ENCODE measurements around the gene GALM. TPM values are rescaled to one million over a fixed set of nuclear protein-coding genes. Genes with fewer than 3 reads are reported as not detected.
A peak's percentile ranks its signal among the peaks of the same experiment; 100 is the strongest.

GALM gene
- total and polyA plus RNA-seq, 2 of the 8 experiments (the other 6 are each of a cell fraction or from before 2014, with no cell fraction given) = 9.9 to 13.1 TPM

- H3K79me2 ChIP-seq (ENCODE audit: control insufficient read depth in 1 of 2, insufficient read depth in 2 of 2, low read length in 2 of 2) = peaks cover 19 to 51% of the 10 kb centered on the region in 2 experiments
- peaks cover 7% of the 10 kb centered on the region; the same call in 1 of the 2 replicates for H3K23me2 ChIP-seq (ENCODE audit: low read depth, low read length)
- peak within 1 kb of the TSS; percentile 93 to 100 (median 97) for H3K4me3 ChIP-seq (ENCODE audit: extremely low read depth in 1 of 4, insufficient read depth in 2 of 4, low read depth in 3 of 4, low read length in 4 of 4)
- peak within 1 kb of the TSS; percentile 100 for H2AK5ac ChIP-seq (ENCODE audit: low read depth, low read length)
- H4K8ac ChIP-seq (ENCODE audit: extremely low read depth, insufficient read depth, low read length) = peak within 1 kb of the TSS; percentile 100
- H3K4me2 ChIP-seq (ENCODE audit: insufficient read depth in 1 of 2, low read depth in 2 of 2, low read length in 2 of 2) = peak within 1 kb of the TSS; percentile 78 to 88
- peaks cover 22 to 23% of the 10 kb centered on the region in 2 experiments for H4K20me1 ChIP-seq (replicated peaks in 1 of 2; ENCODE audit: control insufficient read depth in 1 of 2, insufficient read depth in 2 of 2, low read length in 2 of 2)
- H2BK12ac ChIP-seq (ENCODE audit: low read depth, low read length) = peak within 1 kb of the TSS; percentile 95; the same call in 1 of the 2 replicates
- H3K36me3 ChIP-seq (ENCODE audit: control insufficient read depth in 2 of 4, insufficient read depth in 4 of 4, low read length in 3 of 4) = peaks cover 31 to 40% (median 37%) of the 10 kb centered on the region in 4 experiments
- H3K14ac ChIP-seq (ENCODE audit: insufficient read length) = peak within 1 kb of the TSS; percentile 91
- 1% methylated on average over 57 of the region's 68 CpGs; no CpG with 5 or more reads in 1 of the 2 experiments for WGBS, 2 experiments (ENCODE audit: extremely low coverage in 1 of 2, insufficient coverage in 1 of 2, insufficient read length in 1 of 2, insufficient replicate concordance in 2 of 2, low coverage in 1 of 2, low lambda C conversion rate in 2 of 2, missing lambda C conversion rate in 1 of 2)
- H3K23ac ChIP-seq (ENCODE audit: insufficient read length) = no peak within 1 kb of the TSS
- H3K9me3 ChIP-seq (ENCODE audit: insufficient read depth in 2 of 2, low read depth in 1 of 2, low read length in 1 of 2) = peaks cover 0 to 3% of the 10 kb centered on the region in 2 experiments; a peak in 1 of 4 replicates
- H3K79me1 ChIP-seq (ENCODE audit: low read depth, low read length) = no peaks in the 10 kb centered on the region
- H2BK5ac ChIP-seq (ENCODE audit: low read depth, low read length) = peak within 1 kb of the TSS; percentile 100
- peak within 1 kb of the TSS; percentile 100 for H4K91ac ChIP-seq (replicated peaks; ENCODE audit: insufficient read length, low read length)
- FAIRE-seq = peak; percentile 68
- peaks cover 0 to 8% (median 2%) of the 10 kb centered on the region in 4 experiments; a peak in 3 of 7 replicates for H3K4me1 ChIP-seq (replicated peaks in 1 of 4; ENCODE audit: control insufficient read depth in 3 of 4, insufficient read depth in 4 of 4, low read length in 3 of 4)
- peak; percentile 98 to 99 for DNase-seq (ENCODE audit: low read depth in 1 of 2, low spot score in 2 of 2)
- H3K18ac ChIP-seq (ENCODE audit: extremely low read depth, low read length) = peak within 1 kb of the TSS; percentile 100
- H4K5ac ChIP-seq (ENCODE audit: insufficient read length, low read depth, low read length) = peak within 1 kb of the TSS; percentile 100
- H2BK15ac ChIP-seq (ENCODE audit: low read length) = 0 out of 2 replicates have a peak within 1 kb of the TSS, but pooled peaks have one; percentile 6
- ChIA-PET CTCF (ENCODE audit: partially characterized antibody) (interaction anchor here (0.6 to 1.2 kb wide), 4 partner anchors 11 to 84 kb away, joined by 3 read pairs; no protein-coding TSS in a partner anchor), POLR2A (ENCODE audit: partially characterized antibody) (interaction anchor here (0.6 to 20.6 kb wide), 112 partner anchors 12 to 757 kb away, joined by 3 to 486 read pairs (median 4); partner anchors contain the start of genes CYP1B1, DHX57, GALM and GEMIN6)
- peak within 1 kb of the TSS; percentile 93 for H2BK120ac ChIP-seq (replicated peaks; ENCODE audit: low read depth, low read length)
- H2AFZ ChIP-seq (ENCODE audit: low read length) = peak within 1 kb of the TSS; percentile 38
- H3K27me3 ChIP-seq (replicated peaks in 1 of 4; ENCODE audit: control insufficient read depth in 3 of 4, extremely low read depth in 1 of 4, insufficient read depth in 3 of 4, low read length in 3 of 4) = no peaks in the 10 kb centered on the region
- H3K9ac ChIP-seq (replicated peaks in 1 of 4; ENCODE audit: extremely low read depth in 1 of 4, low read depth in 3 of 4, low read length in 3 of 4) = peak within 1 kb of the TSS; percentile 98 to 100 (median 100)
- no peak within 1 kb of the TSS for H2BK20ac ChIP-seq (ENCODE audit: low read length)
- peak within 1 kb of the TSS; percentile 100 for H3K27ac ChIP-seq (ENCODE audit: low read depth, low read length)
- peak within 1 kb of the TSS; percentile 100 for H3K4ac ChIP-seq (replicated peaks; ENCODE audit: insufficient read length, low read depth, low read length)
- peak within 1 kb of the TSS; percentile 98 for H3K56ac ChIP-seq (replicated peaks; ENCODE audit: insufficient read length, low read depth, low read length)
- TF ChIP-seq E2F6 (IDR thresholded peaks at IDR 0.05) = peak; percentile 60
- peak; percentile 2 to 6; a peak in 1 of 4 replicates for TF ChIP-seq RAD21 (IDR thresholded peaks at IDR 0.05 in 1 of 2, conservative IDR thresholded peaks at IDR 0.05 in 1 of 2; ENCODE audit: low read depth in 2 of 2, low read length in 2 of 2)
- peak; percentile 92 for TF ChIP-seq YY1 (IDR thresholded peaks at IDR 0.05; ENCODE audit: low read depth, low read length)
- TF ChIP-seq PHF8 (conservative IDR thresholded peaks at IDR 0.05; ENCODE audit: low read depth, low read length) = peak; percentile 99
- TF ChIP-seq MAX (IDR thresholded peaks at IDR 0.05) = peak; percentile 91
- TF ChIP-seq SP1 (IDR thresholded peaks at IDR 0.05; ENCODE audit: low read depth, low read length) = peak; percentile 82
- no peak for TF ChIP-seq NANOG (IDR thresholded peaks at IDR 0.05; ENCODE audit: insufficient read depth, low read depth, low read length, poor library complexity, severe bottlenecking)
- TF ChIP-seq HDAC6 (IDR thresholded peaks at IDR 0.05; ENCODE audit: low read depth, low read length) = no peak
- peak; percentile 60 for TF ChIP-seq JUND (IDR thresholded peaks at IDR 0.05; ENCODE audit: low read length)
- peak; percentile 51; the same call in 1 of the 2 replicates for TF ChIP-seq SP4 (IDR thresholded peaks at IDR 0.05; ENCODE audit: low read length)
Observed at GRCh38 chr2:38750891-38751595, 85.1 kb downstream of the GALM start, which contains the start of gene SRSF7. Gene SRSF7, minus strand, starts transcription at chr2:38751361. Its CDS starts 105 bp downstream, at chr2:38751256.
